ENCODE data around the gene WRAP73. TPM values are rescaled to one million over a fixed set of nuclear protein-coding genes. Genes with fewer than 3 reads are reported as not detected.

WRAP73 gene
- total RNA-seq, 4 donors from 2014 or later: 10.3 to 21.7 (median 14.5) TPM

DNA sequence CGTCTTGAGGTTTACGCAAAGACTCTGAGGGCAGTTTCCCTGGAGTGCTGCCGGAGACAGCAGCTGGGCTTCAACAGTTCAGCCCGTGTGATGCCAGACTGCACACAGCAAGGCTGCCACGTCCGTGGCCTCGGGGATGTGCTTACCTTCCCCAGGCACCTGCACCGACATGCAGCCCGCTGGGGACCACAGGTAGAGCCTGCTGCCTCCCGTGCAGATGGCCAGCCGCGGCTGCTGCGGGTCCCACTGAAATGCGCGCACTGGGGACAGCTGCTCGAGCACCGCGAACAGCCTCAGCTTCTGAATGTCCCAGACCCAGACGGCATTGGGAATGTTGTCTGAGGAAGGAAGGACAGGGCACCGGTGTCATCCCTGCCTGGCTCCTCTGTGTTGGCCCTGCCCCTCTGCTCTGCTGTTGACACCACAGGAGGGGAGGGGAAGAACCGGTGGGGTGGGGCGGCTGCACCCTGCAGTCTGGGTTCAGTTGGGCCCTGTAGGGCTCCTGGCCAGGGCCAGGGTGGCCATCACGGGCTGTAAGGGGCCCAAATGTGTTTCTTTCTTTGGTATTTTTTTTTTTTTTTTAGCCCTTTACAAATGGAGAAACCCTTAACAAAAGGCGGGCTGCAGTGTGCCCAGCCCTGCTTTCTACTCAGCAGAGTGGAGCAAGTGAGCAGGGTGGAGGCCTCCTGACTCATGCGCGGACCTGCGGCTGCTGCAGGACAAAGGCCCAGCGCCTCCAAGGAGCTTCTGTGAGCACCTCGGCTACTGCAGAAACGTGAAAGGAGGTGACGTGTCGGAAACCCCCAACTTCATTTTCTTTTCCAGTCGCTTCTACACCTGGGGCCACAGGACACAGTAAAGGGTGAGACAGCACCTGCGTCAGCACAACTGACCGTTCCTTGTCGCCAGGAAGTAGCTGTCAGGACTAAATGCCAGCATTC is 18.3 kb downstream of the WRAP73 start:
- H3K27me3 ChIP-seq: no peaks in the 10 kb centered on the region
- H3K27ac ChIP-seq: no peak overlapping the region
- ATAC-seq: no peak
- H3K4me3 ChIP-seq: no peak overlapping the region
- peaks cover 0 to 99% of the 10 kb centered on the region in 2 donors for H3K36me3 ChIP-seq
- H3K4me1 ChIP-seq: peaks cover 0 to 4% (median 0%) of the 10 kb centered on the region in 3 donors
- WGBS, 2 donors (ENCODE audit: low coverage in 1 of 2): 71 to 85% methylated on average over 12 to 13 of the region's 36 CpGs
- no peak for TF ChIP-seq POLR2AphosphoS5 (IDR thresholded peaks at IDR 0.05)
- no peak for TF ChIP-seq EP300 (IDR thresholded peaks at IDR 0.05)
- no peak for TF ChIP-seq POLR2A (IDR thresholded peaks at IDR 0.05)
- no peak for TF ChIP-seq CTCF (IDR thresholded peaks at IDR 0.05)
- no peaks in the 10 kb centered on the region for H3K9me3 ChIP-seq

DNA sequence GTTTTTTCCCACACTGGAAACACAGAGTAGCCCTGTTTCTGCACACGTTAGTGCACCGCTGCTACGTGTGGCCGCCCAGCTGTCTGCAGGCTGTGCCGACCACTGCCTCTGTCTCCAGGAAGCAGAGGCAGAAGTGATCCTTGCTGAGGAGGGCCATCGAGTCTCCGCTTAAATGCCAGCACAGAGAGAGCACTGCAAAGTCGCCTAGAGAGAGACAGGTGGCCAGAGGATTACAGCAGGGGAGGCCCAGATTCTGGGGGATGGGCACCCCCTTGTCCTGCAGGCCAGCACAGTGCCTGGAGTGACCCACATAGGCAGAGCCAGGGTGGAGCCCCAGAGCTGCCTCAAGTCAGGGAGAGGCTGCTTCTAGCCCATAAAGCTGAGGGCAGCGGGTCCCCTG is 19.0 kb downstream of the WRAP73 start:
- no peak for ATAC-seq

GRCh38 chr1:3630161-3630611 is 19.7 kb downstream of the WRAP73 start:
- Histone ChIP-seq H3K36me3 (peaks cover 0 to 85% of the 10 kb centered on the region in 2 donors), H3K4me3 (no peak overlapping the region), H3K27me3 (no peaks in the 10 kb centered on the region), H3K4me1 (peaks cover 0 to 17% (median 0%) of the 10 kb centered on the region in 3 donors), H3K9me3 (no peaks in the 10 kb centered on the region), H3K27ac (no peak overlapping the region)
- no peak for TF ChIP-seq POLR2A (IDR thresholded peaks at IDR 0.05)
- no peak for TF ChIP-seq POLR2AphosphoS5 (IDR thresholded peaks at IDR 0.05)
- TF ChIP-seq CTCF (IDR thresholded peaks at IDR 0.05): no peak
- no peak for TF ChIP-seq EP300 (IDR thresholded peaks at IDR 0.05)
- ATAC-seq: no peak
- WGBS, 2 donors (ENCODE audit: low coverage in 1 of 2): 61% methylated on average over 3 of the region's 11 CpGs; no CpG with 5 or more reads in 1 of the 2 donors

More for the DNA sequence above, 19.0 kb downstream of the WRAP73 start:
- Histone ChIP-seq H3K27ac (no peak overlapping the region), H3K9me3 (no peaks in the 10 kb centered on the region), H3K4me1 (peaks cover 0 to 11% (median 0%) of the 10 kb centered on the region in 3 donors), H3K36me3 (peaks cover 0 to 92% of the 10 kb centered on the region in 2 donors), H3K27me3 (no peaks in the 10 kb centered on the region), H3K4me3 (no peak overlapping the region)
- TF ChIP-seq POLR2A (IDR thresholded peaks at IDR 0.05) (no peak), CTCF (IDR thresholded peaks at IDR 0.05) (no peak), POLR2AphosphoS5 (IDR thresholded peaks at IDR 0.05) (no peak), EP300 (IDR thresholded peaks at IDR 0.05) (no peak)
- WGBS, 2 donors (ENCODE audit: low coverage in 1 of 2): 33 to 50% methylated on average over 1 of the region's 9 CpGs

DNA sequence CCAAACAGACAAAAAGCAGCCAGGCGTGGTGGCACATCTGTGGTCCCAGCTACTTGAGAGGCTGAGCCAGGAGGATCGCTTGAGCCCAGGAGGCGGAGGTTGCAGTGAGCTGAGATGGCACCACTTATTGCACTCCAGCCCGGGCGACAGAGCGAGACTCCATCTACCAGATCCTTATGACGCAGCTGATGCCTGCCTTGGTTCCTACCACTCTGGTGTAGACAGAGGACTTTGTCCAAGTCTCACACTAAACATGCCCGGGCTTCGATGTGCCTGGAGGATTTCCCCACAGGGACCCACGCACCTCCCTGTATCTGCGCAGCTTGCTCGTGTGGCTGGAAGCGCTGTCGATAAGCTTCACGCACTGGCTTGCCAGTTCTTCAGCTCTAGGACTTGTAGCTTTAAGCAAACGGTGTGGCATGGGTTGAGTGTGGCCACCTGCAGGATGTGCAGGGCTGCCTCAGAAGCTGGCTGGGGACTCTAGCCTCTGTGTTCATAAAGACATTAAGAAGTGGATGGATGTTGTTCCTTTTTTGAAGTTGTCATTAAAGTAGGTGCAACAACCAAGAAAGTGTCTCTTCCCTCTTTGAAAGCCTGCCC is 20.2 kb downstream of the WRAP73 start:
- Histone ChIP-seq H3K27me3 (no peaks in the 10 kb centered on the region), H3K27ac (no peak overlapping the region), H3K4me1 (peaks cover 0 to 17% (median 0%) of the 10 kb centered on the region in 3 donors), H3K4me3 (no peak overlapping the region), H3K9me3 (no peaks in the 10 kb centered on the region), H3K36me3 (peaks cover 0 to 79% of the 10 kb centered on the region in 2 donors)
- WGBS, 2 donors (ENCODE audit: low coverage in 1 of 2): no CpG with 5 or more reads among the region's 16 CpGs
- TF ChIP-seq EP300 (IDR thresholded peaks at IDR 0.05): no peak
- TF ChIP-seq CTCF (IDR thresholded peaks at IDR 0.05): no peak
- no peak for TF ChIP-seq POLR2AphosphoS5 (IDR thresholded peaks at IDR 0.05)
- TF ChIP-seq POLR2A (IDR thresholded peaks at IDR 0.05): no peak
- no peak for ATAC-seq
